Skeletal muscle satellite cell (primary cell): ENCODE measurements around the gene PCCA.

Experiments
- H3K27me3 ChIP-seq: 2 replicates; pipeline ENCODE4 v1.7.0; 2013; ENCODE audit warnings: low read length; ENCODE audit not compliant: control insufficient read depth, insufficient read depth
- H3K36me3 ChIP-seq: 2 replicates; pipeline ENCODE4 v1.7.0; 2013; ENCODE audit warnings: mild to moderate bottlenecking, control low read depth, low read length; ENCODE audit not compliant: insufficient read depth
- H3K4me1 ChIP-seq: 2 replicates; pipeline ENCODE4 v1.7.0; 2013; ENCODE audit warnings: low read length; ENCODE audit not compliant: control insufficient read depth, insufficient read depth
- H3K4me2 ChIP-seq: 2 replicates; pipeline ENCODE4 v1.7.0; 2013; ENCODE audit warnings: mild to moderate bottlenecking, low read length
- H3K4me3 ChIP-seq: 2 replicates; pipeline ENCODE4 v1.7.0; 2013; ENCODE audit warnings: low read length
- H3K9ac ChIP-seq: 2 replicates; pipeline ENCODE4 v1.7.0; 2013; ENCODE audit warnings: mild to moderate bottlenecking, low read depth, low read length, moderate library complexity
- H3K9me3 ChIP-seq: replicated peaks from 2 replicates; pipeline ENCODE4 v1.7.0; 2013; ENCODE audit warnings: mild to moderate bottlenecking, control low read depth, low read length

The PCCA gene

DNA sequence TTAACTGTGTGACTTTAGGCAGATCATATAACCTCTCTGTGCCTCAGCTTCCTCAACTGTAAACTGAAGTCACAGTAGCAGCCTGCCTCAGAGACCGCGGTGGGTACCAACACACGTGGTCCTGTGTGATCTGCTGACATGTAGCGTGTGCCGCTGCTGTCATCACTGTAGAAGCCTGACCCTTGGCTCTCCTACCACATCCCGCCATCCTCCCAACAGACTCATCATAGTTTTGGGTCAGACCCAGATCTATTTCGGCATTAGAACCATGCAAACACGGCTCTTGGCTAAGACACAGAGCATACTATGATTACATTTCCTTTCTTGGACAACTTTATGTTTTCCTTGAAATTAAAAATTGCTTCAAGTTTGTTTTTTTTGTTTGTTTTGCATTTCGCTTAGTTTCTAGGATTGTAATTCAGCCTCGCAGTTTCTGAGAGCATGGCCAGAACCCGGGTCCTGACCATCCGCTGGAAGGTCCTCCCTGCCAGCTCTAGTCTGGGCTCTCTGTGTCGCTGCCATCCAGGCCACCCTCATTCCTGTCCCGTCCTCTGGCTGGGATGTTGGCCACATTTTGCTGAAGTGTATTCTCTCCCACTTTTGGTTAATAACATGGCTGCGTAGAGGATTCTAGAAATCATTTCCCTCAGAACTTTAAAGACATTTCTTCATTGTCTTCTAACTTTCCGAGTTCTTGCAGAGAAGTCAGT, 446.7 kb downstream of the PCCA start:
- Histone ChIP-seq H3K27me3 (no peaks in the 10 kb centered on the region), H3K36me3 (peaks cover under 1% of the 10 kb centered on the region), H3K4me2 (no peak overlapping the region), H3K4me1 (peaks cover 2% of the 10 kb centered on the region), H3K9me3 (no peaks in the 10 kb centered on the region), H3K4me3 (no peak overlapping the region), H3K9ac (no peak overlapping the region)

DNA sequence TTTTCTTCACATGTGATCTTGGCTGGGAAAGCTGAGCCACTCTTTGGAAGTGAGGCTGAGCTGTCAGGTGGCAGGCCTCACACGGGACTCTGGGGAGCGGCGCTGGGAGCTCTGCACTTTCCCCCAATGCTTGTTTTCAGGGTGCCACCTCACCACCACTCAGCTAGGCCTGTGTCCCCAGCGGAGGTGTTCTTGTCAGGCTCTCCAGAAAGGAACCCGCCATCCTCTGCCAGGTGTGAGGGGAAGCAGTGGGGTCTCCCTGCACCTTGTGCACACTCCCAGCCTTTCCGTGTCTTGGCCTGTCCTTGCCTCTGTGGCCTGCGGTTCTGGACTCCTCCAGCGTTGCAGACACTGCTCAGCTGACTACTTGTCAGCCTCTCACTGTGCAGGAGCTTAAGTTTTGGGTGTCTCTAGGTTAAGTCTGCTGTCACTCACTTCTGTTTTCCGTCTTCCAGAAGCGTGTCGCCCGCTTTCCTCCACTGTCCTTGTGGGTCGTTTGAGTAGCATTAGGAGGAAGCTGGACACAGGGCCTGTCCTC, 447.8 kb downstream of the PCCA start:
- Histone ChIP-seq H3K9ac (no peak overlapping the region), H3K4me1 (no peaks in the 10 kb centered on the region), H3K9me3 (no peaks in the 10 kb centered on the region), H3K4me2 (no peak overlapping the region), H3K27me3 (no peaks in the 10 kb centered on the region), H3K4me3 (no peak overlapping the region), H3K36me3 (no peaks in the 10 kb centered on the region)

DNA sequence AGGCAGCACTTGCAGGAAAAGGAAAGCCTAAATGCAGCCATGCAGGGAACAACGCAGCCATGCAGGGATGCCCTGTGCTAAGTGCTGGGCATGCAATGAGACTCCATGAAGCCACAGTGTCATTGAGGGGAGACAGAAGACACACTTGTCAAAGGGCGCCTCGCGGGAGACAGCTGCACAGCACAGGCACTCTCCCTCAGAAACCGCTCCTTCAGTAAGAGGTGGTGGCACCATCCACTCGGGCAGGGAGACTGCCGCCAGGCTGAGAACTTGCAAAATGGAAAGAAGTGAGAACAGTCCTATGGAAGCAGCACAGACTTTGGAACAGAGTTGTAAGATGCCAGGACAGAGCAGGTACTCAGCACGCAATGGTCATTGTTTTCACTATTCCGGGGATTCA, 448.6 kb downstream of the PCCA start:
- H3K9ac ChIP-seq = no peak overlapping the region
- H3K4me3 ChIP-seq = no peak overlapping the region
- H3K9me3 ChIP-seq = no peaks in the 10 kb centered on the region
- no peaks in the 10 kb centered on the region for H3K27me3 ChIP-seq
- no peak overlapping the region for H3K4me2 ChIP-seq
- no peaks in the 10 kb centered on the region for H3K4me1 ChIP-seq
- H3K36me3 ChIP-seq = no peaks in the 10 kb centered on the region

DNA sequence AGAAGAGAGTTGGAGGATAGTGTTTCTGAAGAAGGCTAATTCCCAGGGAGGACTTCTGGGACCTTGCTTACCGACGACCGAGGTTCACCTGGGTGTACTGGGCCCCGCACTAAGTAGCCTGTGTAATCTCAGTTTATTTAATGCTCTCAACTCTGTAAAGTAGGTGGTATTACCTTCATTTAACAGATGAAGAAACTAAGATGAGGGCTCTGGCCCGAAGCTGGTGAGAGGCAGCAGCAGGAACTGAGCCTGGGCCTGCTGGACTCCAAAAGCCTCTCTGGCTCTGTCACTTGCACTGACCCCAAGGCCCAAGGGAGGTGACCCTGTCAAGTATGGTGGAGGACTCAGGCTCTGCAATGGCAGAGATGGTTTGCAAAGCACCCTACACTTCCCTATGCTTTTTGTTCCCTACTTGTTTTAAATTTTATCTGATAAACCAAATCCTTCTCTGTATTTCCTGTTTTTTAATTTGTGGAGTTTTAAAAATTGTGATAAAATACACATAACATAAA, 449.1 kb downstream of the PCCA start:
- Histone ChIP-seq H3K36me3 (no peaks in the 10 kb centered on the region), H3K4me1 (no peaks in the 10 kb centered on the region), H3K27me3 (no peaks in the 10 kb centered on the region), H3K4me3 (no peak overlapping the region), H3K9me3 (no peaks in the 10 kb centered on the region), H3K4me2 (no peak overlapping the region), H3K9ac (no peak overlapping the region)

GRCh38 chr13:100540621-100541020, 451.7 kb downstream of the PCCA start:
- no peaks in the 10 kb centered on the region for H3K9me3 ChIP-seq
- no peaks in the 10 kb centered on the region for H3K27me3 ChIP-seq
- H3K4me3 ChIP-seq = no peak overlapping the region

GRCh38 chr13:100541897-100542825, 453.3 kb downstream of the PCCA start:
- H3K4me3 ChIP-seq = no peak overlapping the region
- H3K9ac ChIP-seq = no peak overlapping the region
- H3K4me2 ChIP-seq = no peak overlapping the region
- H3K9me3 ChIP-seq = no peaks in the 10 kb centered on the region
- no peaks in the 10 kb centered on the region for H3K4me1 ChIP-seq
- no peaks in the 10 kb centered on the region for H3K36me3 ChIP-seq
- no peaks in the 10 kb centered on the region for H3K27me3 ChIP-seq

More at GRCh38 chr13:100540621-100541020, 451.7 kb downstream of the PCCA start:
- Histone ChIP-seq H3K4me2 (no peak overlapping the region), H3K9ac (no peak overlapping the region), H3K4me1 (no peaks in the 10 kb centered on the region), H3K36me3 (no peaks in the 10 kb centered on the region)

- no peaks in the 10 kb centered on the region for H3K27me3 ChIP-seq
- H3K4me1 ChIP-seq = no peaks in the 10 kb centered on the region
- H3K4me2 ChIP-seq = no peak overlapping the region
- no peaks in the 10 kb centered on the region for H3K9me3 ChIP-seq
- no peak overlapping the region for H3K4me3 ChIP-seq
- no peak overlapping the region for H3K9ac ChIP-seq
- no peaks in the 10 kb centered on the region for H3K36me3 ChIP-seq
Measured at GRCh38 chr13:100542826-100543156, 453.9 kb downstream of the PCCA start.

- no peak overlapping the region for H3K9ac ChIP-seq
- no peaks in the 10 kb centered on the region for H3K36me3 ChIP-seq
- H3K9me3 ChIP-seq = no peaks in the 10 kb centered on the region
- H3K4me2 ChIP-seq = no peak overlapping the region
- H3K4me1 ChIP-seq = no peaks in the 10 kb centered on the region
- no peaks in the 10 kb centered on the region for H3K27me3 ChIP-seq
- no peak overlapping the region for H3K4me3 ChIP-seq
Measured at GRCh38 chr13:100543872-100544602, 455.1 kb downstream of the PCCA start.

DNA sequence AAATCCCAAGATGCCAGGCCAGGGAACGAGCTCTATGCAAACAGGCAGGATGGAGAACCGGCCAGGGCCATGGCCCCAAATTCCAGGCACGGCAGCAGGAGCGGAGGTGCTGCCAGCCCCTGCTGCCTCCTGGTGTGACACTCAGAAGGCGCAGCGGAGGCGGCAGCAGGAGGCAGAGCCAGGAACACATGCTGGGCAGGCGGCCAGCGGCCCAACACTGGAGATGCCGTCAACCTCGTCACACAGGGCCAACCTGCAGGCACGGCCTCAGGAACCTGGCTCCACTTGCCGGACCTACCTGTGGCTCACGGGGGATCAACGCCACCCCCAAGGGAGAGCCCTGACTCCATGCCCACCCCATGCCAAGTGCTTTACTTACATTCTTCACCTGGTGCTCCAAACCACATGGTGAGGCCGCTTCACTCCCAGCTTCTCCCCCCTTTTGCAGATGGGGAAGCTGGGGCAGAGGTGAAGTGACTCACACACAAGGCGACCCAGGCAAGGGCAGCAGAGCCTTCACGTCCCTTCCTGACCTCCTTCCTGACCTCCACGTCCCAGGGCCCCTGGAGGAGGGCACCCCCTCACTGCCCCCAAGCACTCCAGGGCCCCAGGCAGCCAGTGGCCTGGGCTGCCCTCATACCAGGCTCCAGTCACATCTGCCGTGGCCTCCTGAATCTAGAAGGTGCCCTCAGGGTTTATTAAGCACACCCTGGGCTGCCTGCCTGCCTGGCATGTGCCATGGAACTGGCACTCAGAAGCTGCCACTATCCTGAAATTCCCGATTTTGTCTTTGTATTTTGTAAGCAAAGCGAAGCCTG, 456.2 kb downstream of the PCCA start:
- Histone ChIP-seq H3K27me3 (no peaks in the 10 kb centered on the region), H3K9ac (no peak overlapping the region), H3K36me3 (no peaks in the 10 kb centered on the region), H3K4me2 (no peak overlapping the region), H3K4me1 (peaks cover 6% of the 10 kb centered on the region), H3K4me3 (no peak overlapping the region), H3K9me3 (no peaks in the 10 kb centered on the region)

DNA sequence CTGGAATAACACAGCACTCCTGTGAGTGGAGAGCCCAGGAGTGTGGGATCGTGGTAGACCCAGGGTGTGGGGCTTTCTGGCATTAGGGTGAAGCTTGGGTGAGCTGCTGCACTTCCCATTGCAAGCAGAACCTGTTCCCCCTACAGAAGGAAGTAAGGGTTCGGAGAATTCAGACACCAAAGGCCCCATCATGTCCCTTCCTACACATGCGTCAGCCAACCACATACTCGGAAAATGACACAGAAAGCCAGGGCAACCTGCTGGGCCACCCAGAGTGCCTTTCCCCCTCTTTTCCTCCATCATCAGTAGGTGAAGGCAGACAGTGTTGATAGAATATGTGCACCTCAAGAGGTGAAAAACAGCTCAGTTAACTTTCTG, 456.8 kb downstream of the PCCA start:
- Histone ChIP-seq H3K4me1 (peaks cover 12% of the 10 kb centered on the region), H3K9me3 (no peaks in the 10 kb centered on the region), H3K9ac (no peak overlapping the region), H3K36me3 (no peaks in the 10 kb centered on the region), H3K4me2 (no peak overlapping the region), H3K27me3 (no peaks in the 10 kb centered on the region), H3K4me3 (no peak overlapping the region)
